Parathyroid adenoma (tissue), 2 donors: ENCODE results near the gene SUV39H2.
A peak's percentile ranks its signal among the peaks of the same experiment; 100 is the strongest.

Experiments used
- H2AFZ ChIP-seq: fragments of 300-600 bp; sonication (generic); one replicate; pipeline ENCODE4 v1.7.0; 2017; ENCODE audit warnings: antibody characterized with exemption, mild to moderate bottlenecking
- H3K27ac ChIP-seq: fragments of 300-600 bp; sonication (generic); one replicate; pipeline ENCODE4 v1.7.0; 2017
- H3K27me3 ChIP-seq: fragments of 300-600 bp; sonication (generic); one replicate; pipeline ENCODE4 v1.7.0; 2017; ENCODE audit warnings: low read length; ENCODE audit not compliant: control insufficient read depth, insufficient read depth
- H3K36me3 ChIP-seq: fragments of 300-600 bp; sonication (generic); one replicate; pipeline ENCODE4 v1.7.0; 2017; ENCODE audit warnings: low read length; ENCODE audit not compliant: control insufficient read depth, insufficient read depth
- H3K4me1 ChIP-seq: fragments of 300-600 bp; sonication (generic); one replicate; pipeline ENCODE4 v1.7.0; 2017; ENCODE audit warnings: control low read depth
- H3K4me2 ChIP-seq: fragments of 300-600 bp; sonication (generic); one replicate; pipeline ENCODE4 v1.7.0; 2017; ENCODE audit warnings: low read length
- H3K4me3 ChIP-seq: fragments of 300-600 bp; sonication (generic); one replicate; pipeline ENCODE4 v1.7.0; 2017; ENCODE audit warnings: low read depth, low read length
- H3K79me2 ChIP-seq: fragments of 300-600 bp; sonication (generic); one replicate; pipeline ENCODE4 v1.7.0; 2017; ENCODE audit warnings: control low read depth
- H3K9ac ChIP-seq: fragments of 300-600 bp; sonication (generic); one replicate; pipeline ENCODE4 v1.7.0; 2017; ENCODE audit warnings: mild to moderate bottlenecking
- H3K9me3 ChIP-seq: fragments of 300-600 bp; sonication (generic); one replicate; pipeline ENCODE4 v1.7.0; 2017; ENCODE audit warnings: low read length; ENCODE audit not compliant: control insufficient read depth
- CTCF ChIP-seq: fragments of 300-600 bp; sonication (generic); IDR thresholded peaks from one replicate; pipeline ENCODE4 v1.7.0; 2017; ENCODE audit warnings: antibody characterized with exemption, mild to moderate bottlenecking
- donor health status: primary hyperparathyroidism.

SUV39H2 gene

GRCh38 chr10:14843327-14843988 is 35.2 kb upstream of the SUV39H2 start:
- Histone ChIP-seq H3K27ac (no peak overlapping the region), H3K4me2 (no peak overlapping the region), H3K27me3 (no peaks in the 10 kb centered on the region), H3K4me1 (peaks cover 3% of the 10 kb centered on the region), H3K9ac (no peak overlapping the region), H2AFZ (no peak overlapping the region), H3K9me3 (no peaks in the 10 kb centered on the region), H3K4me3 (no peak overlapping the region), H3K79me2 (peaks cover 11% of the 10 kb centered on the region), H3K36me3 (no peaks in the 10 kb centered on the region)
- no peak for TF ChIP-seq CTCF

GRCh38 chr10:14844948-14845347 is 33.7 kb upstream of the SUV39H2 start:
- no peaks in the 10 kb centered on the region for H3K9me3 ChIP-seq
- no peak overlapping the region for H3K4me2 ChIP-seq
- no peak overlapping the region for H3K4me3 ChIP-seq
- no peaks in the 10 kb centered on the region for H3K36me3 ChIP-seq
- TF ChIP-seq CTCF: no peak
- H3K27ac ChIP-seq: no peak overlapping the region
- peaks cover 5% of the 10 kb centered on the region for H3K79me2 ChIP-seq
- H3K27me3 ChIP-seq: no peaks in the 10 kb centered on the region
- H2AFZ ChIP-seq: no peak overlapping the region
- peaks cover 3% of the 10 kb centered on the region for H3K4me1 ChIP-seq
- no peak overlapping the region for H3K9ac ChIP-seq

GRCh38 chr10:14852236-14852635 is 26.4 kb upstream of the SUV39H2 start:
- Histone ChIP-seq H3K4me3 (peak overlapping the region; percentile 23), H2AFZ (peak overlapping the region; percentile 2), H3K4me1 (peaks cover 2% of the 10 kb centered on the region), H3K79me2 (no peaks in the 10 kb centered on the region), H3K36me3 (no peaks in the 10 kb centered on the region), H3K27me3 (no peaks in the 10 kb centered on the region), H3K9ac (no peak overlapping the region), H3K4me2 (peak overlapping the region; percentile 25), H3K27ac (peak overlapping the region; percentile 16), H3K9me3 (no peaks in the 10 kb centered on the region)
- TF ChIP-seq CTCF: no peak

GRCh38 chr10:14855453-14855852 is 23.2 kb upstream of the SUV39H2 start:
- no peak overlapping the region for H3K9ac ChIP-seq
- no peak overlapping the region for H3K4me3 ChIP-seq
- H3K27ac ChIP-seq: no peak overlapping the region
- H2AFZ ChIP-seq: no peak overlapping the region
- H3K9me3 ChIP-seq: no peaks in the 10 kb centered on the region
- H3K79me2 ChIP-seq: peaks cover 2% of the 10 kb centered on the region
- no peaks in the 10 kb centered on the region for H3K36me3 ChIP-seq
- H3K27me3 ChIP-seq: no peaks in the 10 kb centered on the region
- TF ChIP-seq CTCF: no peak
- H3K4me2 ChIP-seq: no peak overlapping the region
- H3K4me1 ChIP-seq: no peaks in the 10 kb centered on the region

- Histone ChIP-seq H3K27ac (no peak overlapping the region), H3K4me3 (no peak overlapping the region), H3K9me3 (no peaks in the 10 kb centered on the region), H3K4me2 (no peak overlapping the region), H2AFZ (no peak overlapping the region), H3K79me2 (peaks cover 2% of the 10 kb centered on the region), H3K9ac (no peak overlapping the region), H3K4me1 (no peaks in the 10 kb centered on the region), H3K36me3 (no peaks in the 10 kb centered on the region), H3K27me3 (no peaks in the 10 kb centered on the region)
- no peak for TF ChIP-seq CTCF
Observed at GRCh38 chr10:14858338-14858960, 20.2 kb upstream of the SUV39H2 start.
